Keratinocyte (primary cell): ENCODE data around the gene PM20D1. TPM values are rescaled to one million over a fixed set of nuclear protein-coding genes. Genes with fewer than 3 reads are reported as not detected.

Source experiments
- DNase-seq: peaks from one replicate; pipeline ENCODE4 v3.0.0-alpha.2; 2011; ENCODE audit warnings: low read depth, missing footprints, low spot score
- FAIRE-seq: peaks from 2 replicates; lab custom pipeline; 2011; peaks lifted over from hg19 to GRCh38; lab: Jason Lieb, UNC
- H2AFZ ChIP-seq: 2 replicates; pipeline ENCODE4 v1.6.0; 2012; ENCODE audit warnings: low read length, control low read depth, inconsistent platforms; ENCODE audit not compliant: control insufficient read depth
- H3K27ac ChIP-seq: 2 replicates; pipeline ENCODE4 v1.5.1; 2011; ENCODE audit warnings: low read length; ENCODE audit not compliant: control insufficient read depth, insufficient read depth
- H3K27me3 ChIP-seq: 3 replicates; pipeline ENCODE4 v1.6.0; 2011; ENCODE audit warnings: low read length; ENCODE audit not compliant: control insufficient read depth, insufficient read depth; ENCODE audit errors: extremely low read depth
- H3K36me3 ChIP-seq, 2 experiments: 2 replicates in 1 of 2; 3 replicates in 1 of 2; pipeline ENCODE4 v1.5.1; 2011; ENCODE audit warnings: low read length in 2 of 2, mild to moderate bottlenecking in 1 of 2; ENCODE audit not compliant: control insufficient read depth in 2 of 2, insufficient read depth in 2 of 2; ENCODE audit errors: extremely low read depth in 1 of 2
- H3K4me1 ChIP-seq: 3 replicates; pipeline ENCODE4 v1.5.1; 2011; ENCODE audit warnings: low read length; ENCODE audit not compliant: control insufficient read depth, insufficient read depth; ENCODE audit errors: extremely low read depth
- H3K4me2 ChIP-seq: 3 replicates; pipeline ENCODE4 v1.6.0; 2011; ENCODE audit warnings: low read depth, low read length; ENCODE audit not compliant: control insufficient read depth, insufficient read depth; ENCODE audit errors: extremely low read depth
- H3K4me3 ChIP-seq, 3 experiments: fragments of 200-600 bp in 1 of 3; sonication (generic) in 1 of 3; 2 replicates in 2 of 3; 3 replicates in 1 of 3; pipeline ENCODE4 v1.5.1; 2011 to 2016; ENCODE audit warnings: low read length in 3 of 3, mild to moderate bottlenecking in 3 of 3, control low read depth in 2 of 3, inconsistent platforms in 1 of 3, low read depth in 1 of 3, mixed read lengths in 1 of 3, mixed run types in 1 of 3, moderate library complexity in 1 of 3; ENCODE audit not compliant: control insufficient read depth in 2 of 3, insufficient read depth in 2 of 3; ENCODE audit errors: extremely low read depth in 1 of 3
- H3K79me2 ChIP-seq: 2 replicates; pipeline ENCODE4 v1.6.0; 2012; ENCODE audit warnings: low read length; ENCODE audit not compliant: control insufficient read depth, insufficient read depth
- H3K9ac ChIP-seq: 3 replicates; pipeline ENCODE4 v1.6.0; 2011; ENCODE audit warnings: low read length; ENCODE audit not compliant: control insufficient read depth, insufficient read depth; ENCODE audit errors: extremely low read depth
- H3K9me1 ChIP-seq: 3 replicates; pipeline ENCODE4 v1.6.0; 2011; ENCODE audit warnings: low read length; ENCODE audit not compliant: control insufficient read depth, insufficient read depth; ENCODE audit errors: extremely low read depth
- H3K9me3 ChIP-seq: 2 replicates; pipeline ENCODE4 v1.5.1; 2012; ENCODE audit warnings: low read depth, low read length; ENCODE audit not compliant: control insufficient read depth
- H4K20me1 ChIP-seq: 3 replicates; pipeline ENCODE4 v1.6.0; 2011; ENCODE audit warnings: low read length; ENCODE audit not compliant: control insufficient read depth, insufficient read depth; ENCODE audit errors: extremely low read depth
- CTCF ChIP-seq, 3 experiments: IDR thresholded peaks in 1 of 3; conservative IDR thresholded peaks in 1 of 3; optimal IDR thresholded peaks in 1 of 3; 2 replicates in 2 of 3; 3 replicates in 1 of 3; pipeline versions ENCODE3 to v1.5.1; 2011; ENCODE audit warnings: low read length in 3 of 3, mild to moderate bottlenecking in 3 of 3, moderate library complexity in 2 of 3, control low read depth in 1 of 3, inconsistent platforms in 1 of 3; ENCODE audit not compliant: insufficient read depth in 2 of 3; ENCODE audit errors: extremely low read depth in 1 of 3
- EZH2 ChIP-seq: IDR thresholded peaks from one replicate; pipeline ENCODE4 v1.6.1; 2012; ENCODE audit warnings: inconsistent platforms, mild to moderate bottlenecking, low read length, moderate library complexity
- dilution Hi-C: fragments of 300-500 bp; cut with MboI; formaldehyde crosslinking; loops from one replicate; pipeline ENCODE4 v1.7.0; 2020; ENCODE audit warnings: low sequenced_read_pairs; ENCODE audit not compliant: extremely low pct_ligation_motif_present
- polyA plus RNA-seq, 5 experiments: library from polyadenylated mRNA; depleted of rRNA in 3 of 5; stranded (reverse) in 3 of 5; stranded (forward) in 1 of 5; unstranded in 1 of 5; fragments of >200 nt; gene quantifications; 1 replicate in 1 of 5; 2 replicates in 3 of 5; 3 replicates in 1 of 5; pipeline versions ENCODE4 v1.2.1 to v1.2.3, GENCODE V29; 2011 to 2012; ENCODE audit warnings: missing spikeins in 2 of 5, low read depth in 1 of 5, low replicate concordance in 1 of 5

PM20D1 gene
- polyA plus RNA-seq, 1 donor (not counting 4 experiments of a cell fraction or from before 2014, with no cell fraction given) = 0.05 TPM

- Histone ChIP-seq H3K4me3 (no peak overlapping the region), H4K20me1 (no peaks in the 10 kb centered on the region), H3K36me3 (peaks cover 11 to 15% of the 10 kb centered on the region in 2 experiments), H3K4me2 (no peak overlapping the region), H2AFZ (no peak overlapping the region), H3K9me3 (no peaks in the 10 kb centered on the region), H3K9me1 (no peaks in the 10 kb centered on the region), H3K79me2 (peaks cover 18% of the 10 kb centered on the region), H3K9ac (no peak overlapping the region), H3K4me1 (peaks cover 30% of the 10 kb centered on the region), H3K27me3 (no peaks in the 10 kb centered on the region), H3K27ac (no peak overlapping the region)
- TF ChIP-seq EZH2 (no peak), CTCF (optimal IDR thresholded peaks at IDR 0.05 in 1 of 3, IDR thresholded peaks at IDR 0.05 in 1 of 3, conservative IDR thresholded peaks at IDR 0.05 in 1 of 3; ENCODE audit: extremely low read depth in 1 of 3, insufficient read depth in 2 of 3, low read length in 3 of 3) (no peak)
- no peak for FAIRE-seq
- dilution Hi-C loops = no loop called here
- no peak for DNase-seq
Observed at GRCh38 chr1:205809942-205810345, 40.0 kb downstream of the PM20D1 start.

- Histone ChIP-seq H3K27me3 (no peaks in the 10 kb centered on the region), H2AFZ (no peak overlapping the region), H3K4me3 (no peak overlapping the region), H3K4me1 (peaks cover 27% of the 10 kb centered on the region), H3K79me2 (peaks cover 21% of the 10 kb centered on the region), H3K9me1 (no peaks in the 10 kb centered on the region), H3K27ac (no peak overlapping the region), H3K9ac (no peak overlapping the region), H3K36me3 (peaks cover 11 to 15% of the 10 kb centered on the region in 2 experiments), H3K9me3 (no peaks in the 10 kb centered on the region), H3K4me2 (no peak overlapping the region), H4K20me1 (no peaks in the 10 kb centered on the region)
- dilution Hi-C loops = no loop called here
- no peak for TF ChIP-seq EZH2
- DNase-seq (no peak), FAIRE-seq (no peak)
Observed at GRCh38 chr1:205809469-205809868, 40.5 kb downstream of the PM20D1 start.
